Stimulated activated CD4-positive, alpha-beta T cell treated with anti-CD3 and anti-CD28 coated beads, Interleukin-15, amount 100 ng/mL, for 1 hour (primary cell): ENCODE data around the gene ASPA.
"Not testable (repeated sequence)": the region's sequence is repeated elsewhere in the genome, so short reads cannot be mapped to it uniquely, and the experiment has no call there.

Experiments used
- DNase-seq, 2 donors: peaks; one replicate each; pipeline ENCODE4 v3.0.0-alpha.2; 2020; ENCODE audit warnings: low read depth in 1 of 2, low spot score in 1 of 2

ASPA gene

GRCh38 chr17:3475812-3476610 is at the start of gene ASPA:
Gene ASPA, plus strand, starts transcription at chr17:3475997. Its CDS starts 163 bp downstream, at chr17:3476160.
- no peak for DNase-seq

DNA sequence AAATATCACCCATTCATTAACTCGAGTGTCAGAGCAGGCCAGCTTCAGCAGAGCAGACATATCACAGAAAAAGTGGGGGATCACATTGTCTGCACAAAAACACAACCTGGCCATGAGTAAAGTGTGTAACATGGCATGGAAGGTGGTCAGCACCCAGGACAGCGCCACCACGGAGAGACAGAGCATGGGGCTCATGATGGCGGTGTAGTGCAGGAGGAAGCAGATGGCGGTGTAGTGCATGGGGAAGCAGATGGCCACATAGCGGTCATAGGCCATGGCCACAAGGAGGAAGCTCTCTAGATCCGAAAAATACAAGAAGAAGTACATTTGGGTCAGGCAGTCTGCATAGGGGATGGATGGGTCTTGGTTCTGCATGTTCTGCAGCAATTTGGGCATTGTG is 42.6 kb upstream of the ASPA start:
- DNase-seq: not testable (repeated sequence)

GRCh38 chr17:3433741-3434140 is 42.1 kb upstream of the ASPA start, which contains the start of gene OR1E2:
Gene OR1E2, minus strand, starts transcription at chr17:3433841. Its CDS starts 0 bp downstream, at chr17:3433841.
- DNase-seq: no peak

GRCh38 chr17:3438368-3438767 is 37.4 kb upstream of the ASPA start:
- DNase-seq: no peak

DNA sequence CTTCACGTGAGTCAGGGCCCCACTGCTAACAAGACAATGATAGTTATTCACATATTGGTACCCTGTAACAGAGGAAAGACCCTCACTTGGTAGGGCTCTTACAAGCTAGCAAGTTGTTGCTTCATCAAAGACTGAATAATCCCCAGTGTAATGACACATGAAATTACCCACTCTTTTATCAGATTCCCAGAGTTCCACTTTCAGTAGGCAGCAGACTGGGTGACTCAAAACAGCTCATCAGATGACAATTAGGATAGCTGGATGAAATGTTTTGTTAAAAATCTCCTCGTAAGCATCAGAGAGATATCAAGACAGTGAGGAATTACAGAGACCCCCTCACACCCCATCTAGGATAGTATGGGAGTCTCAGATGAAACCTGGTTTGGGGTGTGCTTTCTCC is 35.3 kb upstream of the ASPA start:
- no peak for DNase-seq

GRCh38 chr17:3447625-3448024 is 28.2 kb upstream of the ASPA start:
- no peak for DNase-seq

GRCh38 chr17:3448059-3448665 is 27.6 kb upstream of the ASPA start:
- DNase-seq: no peak

GRCh38 chr17:3466355-3466754 is 9.4 kb upstream of the ASPA start:
- DNase-seq: not testable (repeated sequence)

DNA sequence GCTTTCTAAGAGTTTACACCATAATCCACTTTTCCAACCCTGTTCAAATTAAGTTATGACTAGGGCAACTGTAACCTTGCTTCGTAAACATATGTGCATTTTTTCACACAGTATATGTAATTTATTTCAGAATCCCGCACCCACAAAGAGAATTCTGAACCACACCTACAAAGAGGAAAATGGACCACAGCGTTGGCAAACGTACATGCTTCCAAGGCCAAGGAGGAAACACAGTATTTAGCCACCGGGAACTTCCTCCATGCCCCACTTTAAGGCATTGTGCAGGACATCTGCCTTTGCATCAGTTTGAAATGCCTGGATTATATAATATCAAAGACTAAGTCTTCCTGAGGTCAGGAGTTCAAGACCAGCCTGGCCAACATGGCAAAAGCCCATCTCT is 6.3 kb upstream of the ASPA start:
- no peak for DNase-seq

GRCh38 chr17:3471599-3471998 is 4.2 kb upstream of the ASPA start, which contains the start of gene SPATA22:
Gene SPATA22, minus strand, starts transcription at chr17:3471819. Its CDS starts 2,494 bp downstream, at chr17:3469325.
- DNase-seq: no peak

DNA sequence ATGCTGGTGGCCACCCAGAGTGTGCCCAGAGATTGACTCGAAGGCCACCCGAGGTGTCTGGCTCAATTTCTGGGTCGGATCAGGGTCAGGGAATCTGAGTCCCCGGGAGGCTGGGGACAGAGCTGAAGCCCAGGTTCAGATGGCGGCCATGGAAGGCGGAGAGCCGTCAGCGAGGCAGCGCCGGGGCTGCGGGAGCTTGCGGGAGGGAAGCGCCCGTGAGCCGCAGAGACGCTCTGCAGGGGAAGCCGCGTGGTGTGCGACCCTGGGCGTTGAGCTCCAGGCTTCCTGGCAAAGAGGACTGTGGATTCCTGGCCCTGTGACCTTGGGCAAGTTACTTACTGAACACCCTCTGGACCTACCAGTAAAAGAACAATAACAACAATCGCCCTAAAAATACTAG is 3.7 kb upstream of the ASPA start:
- DNase-seq: no peak

DNA sequence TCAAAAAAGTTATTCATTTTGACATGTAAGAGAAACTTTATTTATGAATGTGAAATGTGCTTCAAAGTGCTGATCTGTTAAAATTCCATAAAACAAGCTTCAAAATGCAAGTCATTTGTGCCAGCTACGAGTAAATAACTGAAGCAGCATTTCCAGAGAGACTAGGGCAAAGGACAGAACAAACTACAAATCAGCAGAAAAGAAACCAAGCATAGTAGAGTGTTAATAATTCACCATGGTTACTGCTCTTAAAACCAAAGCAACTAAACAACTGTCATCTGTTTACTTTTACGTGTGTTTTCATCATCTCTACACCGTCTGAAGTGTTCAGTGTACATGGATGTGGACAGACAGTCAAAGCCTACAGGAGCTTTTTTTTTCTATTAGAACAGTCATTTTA is 1.6 kb upstream of the ASPA start:
- no peak for DNase-seq

GRCh38 chr17:3475251-3475685 is 529 bp upstream of the ASPA start:
- no peak for DNase-seq

DNA sequence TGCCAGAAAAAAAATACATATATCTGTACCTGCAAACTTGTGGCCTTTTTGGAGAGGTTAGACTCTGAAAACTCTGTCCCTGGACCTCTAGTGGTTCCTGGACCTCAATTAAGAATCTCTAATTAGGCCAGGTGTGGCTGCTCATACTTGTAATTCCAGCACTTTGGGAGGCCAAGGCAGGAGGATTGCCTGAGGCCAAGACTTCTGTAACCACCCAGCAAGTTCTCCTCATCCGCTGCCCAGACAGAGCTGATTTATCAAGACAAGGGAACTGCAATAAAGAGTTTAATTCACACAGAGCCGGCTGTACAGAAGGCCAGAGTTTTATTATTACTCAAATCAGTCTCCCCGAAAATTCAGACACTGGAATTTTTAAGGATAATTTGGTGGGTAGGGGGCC is 4.2 kb downstream of the ASPA start:
- DNase-seq: no peak

- no peak for DNase-seq
These were observed 7.1 kb downstream of the ASPA start for GRCh38 chr17:3482852-3483251.

- DNase-seq: no peak
These were observed 9.8 kb downstream of the ASPA start for GRCh38 chr17:3485481-3486068.

DNA sequence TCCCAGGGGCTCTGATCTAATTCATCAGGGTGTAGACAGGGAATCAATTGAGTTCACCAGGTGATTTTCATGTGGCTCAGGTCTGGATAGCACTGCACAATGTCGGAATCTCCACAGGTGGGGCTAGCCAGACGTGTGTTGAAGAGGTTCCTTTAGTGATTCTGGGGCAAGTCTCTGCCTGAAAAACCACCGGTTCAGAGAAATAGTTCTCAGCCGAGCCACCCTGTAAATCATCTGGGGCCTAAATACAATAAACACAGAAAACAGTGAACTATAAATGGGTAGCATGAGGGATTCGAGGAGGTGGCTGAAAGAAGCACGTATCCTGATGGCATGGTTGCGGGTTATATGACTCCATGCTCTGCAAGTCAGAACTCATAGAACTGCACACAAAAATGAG is 21.3 kb downstream of the ASPA start:
- no peak for DNase-seq

- DNase-seq: no peak
These were observed 25.5 kb downstream of the ASPA start for GRCh38 chr17:3501344-3501743.

- no peak for DNase-seq
These were observed 26.7 kb downstream of the ASPA start for GRCh38 chr17:3502466-3502865.

GRCh38 chr17:3503285-3503684 is 27.5 kb downstream of the ASPA start:
- no peak for DNase-seq

- no peak for DNase-seq
These were observed 29.2 kb downstream of the ASPA start for GRCh38 chr17:3505008-3505407.

- DNase-seq: no peak
These were observed 30.3 kb downstream of the ASPA start for GRCh38 chr17:3506054-3506453.
